Stimulated activated CD8-positive, alpha-beta memory T cell treated with anti-CD3 and anti-CD28 coated beads, Interleukin-15, amount 100 ng/mL, for 48 hours (primary cell): ENCODE measurements around the gene INPP4B.

ENCODE experiments used
- DNase-seq, 2 donors: peaks; one replicate each; pipeline ENCODE4 v3.0.0-alpha.2; 2020; ENCODE audit warnings: low read depth in 2 of 2

INPP4B gene

GRCh38 chr4:142009751-142010150 lies 836.4 kb downstream of the INPP4B start:
- DNase-seq = no peak

GRCh38 chr4:142005519-142005918 lies 840.6 kb downstream of the INPP4B start:
- DNase-seq = no peak

GRCh38 chr4:141999446-142000143 lies 846.5 kb downstream of the INPP4B start:
- no peak for DNase-seq

- no peak for DNase-seq
These were observed 851.0 kb downstream of the INPP4B start for GRCh38 chr4:141995056-141995455.

GRCh38 chr4:141977433-141977832 lies 868.7 kb downstream of the INPP4B start:
- no peak for DNase-seq
